NT2/D1 (cell line): ENCODE measurements around the gene RAB5B.
"Not testable (repeated sequence)": the region's sequence is repeated elsewhere in the genome, so short reads cannot be mapped to it uniquely, and the experiment has no call there.

Source experiments
- DNase-seq: peaks from one replicate; pipeline ENCODE4 v3.0.0-alpha.2; 2011; ENCODE audit warnings: low read depth, low spot score
- H3K27me3 ChIP-seq: 2 replicates; pipeline ENCODE4 v1.6.0; 2011; ENCODE audit warnings: mild to moderate bottlenecking; ENCODE audit not compliant: insufficient read length, insufficient read depth
- H3K36me3 ChIP-seq: 2 replicates; pipeline ENCODE4 v1.6.1; 2011; ENCODE audit warnings: mild to moderate bottlenecking, low read length, mixed read lengths; ENCODE audit not compliant: insufficient read depth, insufficient read length
- H3K4me1 ChIP-seq: 2 replicates; pipeline ENCODE4 v1.5.1; 2011; ENCODE audit not compliant: insufficient read depth, insufficient read length
- H3K4me3 ChIP-seq: 2 replicates; pipeline ENCODE4 v1.5.1; 2011; ENCODE audit warnings: low read depth; ENCODE audit not compliant: insufficient read length
- H3K9ac ChIP-seq: 2 replicates; pipeline ENCODE4 v1.6.0; 2011; ENCODE audit warnings: low read depth; ENCODE audit not compliant: insufficient read length
- H3K9me3 ChIP-seq: 2 replicates; pipeline ENCODE4 v1.5.1; 2011; ENCODE audit warnings: mild to moderate bottlenecking, low read length; ENCODE audit not compliant: insufficient read depth
- SUZ12 ChIP-seq: IDR thresholded peaks from 2 replicates; pipeline ENCODE4 v1.6.1; 2011; ENCODE audit not compliant: insufficient read length, insufficient read depth; ENCODE audit errors: extremely low read depth
- YY1 ChIP-seq: IDR thresholded peaks from 2 replicates; pipeline ENCODE4 v1.6.1; 2011; ENCODE audit not compliant: insufficient read length, insufficient read depth
- ZNF274 ChIP-seq: IDR thresholded peaks from 2 replicates; pipeline ENCODE4 v1.6.1; 2011; ENCODE audit warnings: mild to moderate bottlenecking, low read depth, low read length

The RAB5B gene

DNA sequence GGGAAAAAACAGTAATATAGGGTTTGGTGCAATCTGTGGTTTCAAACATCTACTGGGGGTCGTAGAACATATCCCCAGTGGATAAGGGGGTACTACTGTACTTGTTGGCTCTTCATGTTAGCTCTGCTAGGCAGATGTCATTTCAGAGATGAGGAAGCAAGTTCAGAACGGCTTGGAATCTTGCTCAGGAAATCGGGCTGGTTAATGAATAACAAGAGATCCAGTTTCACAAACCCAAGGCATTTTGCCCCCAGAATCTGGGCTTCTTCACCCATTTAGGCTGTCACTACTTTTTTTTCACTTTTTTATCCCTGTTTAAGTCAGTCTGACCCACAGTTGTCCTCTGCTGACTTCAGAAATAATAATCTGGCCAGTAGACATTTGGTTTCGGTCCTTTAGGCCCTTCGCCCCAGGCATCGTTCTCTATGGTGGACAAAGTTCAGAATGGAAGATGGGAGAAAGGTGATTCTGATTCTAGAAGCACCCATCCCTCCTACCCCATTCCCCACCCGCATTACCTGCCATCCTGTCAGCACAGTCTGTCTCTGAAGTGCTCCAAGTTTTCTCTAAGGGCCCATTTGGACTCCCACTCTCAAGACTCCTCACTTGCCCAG lies 27.7 kb downstream of the RAB5B start:
- no peaks in the 10 kb centered on the region; the same call in 1 of the 2 replicates for H3K9me3 ChIP-seq
- peaks cover 28% of the 10 kb centered on the region for H3K36me3 ChIP-seq
- no peak for DNase-seq
- TF ChIP-seq SUZ12 (no peak), YY1 (no peak), ZNF274 (no peak)
- H3K4me1 ChIP-seq: peaks cover 3% of the 10 kb centered on the region
- no peaks in the 10 kb centered on the region for H3K27me3 ChIP-seq
- H3K4me3 ChIP-seq: no peak overlapping the region
- no peak overlapping the region for H3K9ac ChIP-seq

DNA sequence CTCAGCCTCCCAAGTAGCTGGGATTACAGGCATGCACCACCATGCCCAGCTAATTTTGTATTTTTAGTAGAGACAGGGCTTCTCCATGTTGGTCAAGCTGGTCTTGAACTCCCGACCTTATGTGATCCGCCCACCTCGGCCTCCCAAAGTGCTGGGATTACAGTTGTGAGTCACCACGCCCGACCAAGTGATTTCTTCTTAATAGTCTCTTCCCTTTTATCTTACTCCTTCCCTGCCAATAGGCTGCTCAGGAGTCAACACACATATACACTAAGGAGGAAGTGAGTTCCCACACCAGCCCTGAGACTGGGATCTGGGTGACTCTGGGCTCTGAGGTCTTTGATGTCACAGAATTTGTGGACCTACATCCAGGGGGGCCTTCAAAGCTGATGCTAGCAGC lies 29.5 kb downstream of the RAB5B start:
- H3K4me3 ChIP-seq, H3K9me3 ChIP-seq, H3K9ac ChIP-seq, H3K27me3 ChIP-seq, H3K4me1 ChIP-seq, DNase-seq: not testable (repeated sequence)
- peaks cover 28% of the 10 kb centered on the region for H3K36me3 ChIP-seq

DNA sequence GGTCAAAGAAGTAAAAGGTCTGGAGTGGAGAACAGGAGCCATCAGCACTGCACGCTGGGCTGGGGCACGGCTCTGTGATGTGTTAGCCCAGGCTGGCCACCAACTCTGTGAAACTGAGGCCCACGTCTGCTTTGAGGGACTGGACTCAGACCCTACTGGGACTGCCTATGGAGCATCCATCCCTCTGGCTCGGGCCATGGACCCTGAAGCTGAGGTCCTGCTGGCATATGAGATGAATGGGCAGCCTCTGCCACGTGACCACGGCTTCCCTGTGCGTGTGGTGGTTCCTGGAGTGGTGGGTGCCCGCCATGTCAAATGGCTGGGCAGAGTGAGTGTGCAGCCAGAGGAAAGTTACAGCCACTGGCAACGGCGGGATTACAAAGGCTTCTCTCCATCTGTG lies 30.3 kb downstream of the RAB5B start:
- TF ChIP-seq ZNF274 (no peak), SUZ12 (no peak), YY1 (no peak)
- H3K9ac ChIP-seq: no peak overlapping the region

DNA sequence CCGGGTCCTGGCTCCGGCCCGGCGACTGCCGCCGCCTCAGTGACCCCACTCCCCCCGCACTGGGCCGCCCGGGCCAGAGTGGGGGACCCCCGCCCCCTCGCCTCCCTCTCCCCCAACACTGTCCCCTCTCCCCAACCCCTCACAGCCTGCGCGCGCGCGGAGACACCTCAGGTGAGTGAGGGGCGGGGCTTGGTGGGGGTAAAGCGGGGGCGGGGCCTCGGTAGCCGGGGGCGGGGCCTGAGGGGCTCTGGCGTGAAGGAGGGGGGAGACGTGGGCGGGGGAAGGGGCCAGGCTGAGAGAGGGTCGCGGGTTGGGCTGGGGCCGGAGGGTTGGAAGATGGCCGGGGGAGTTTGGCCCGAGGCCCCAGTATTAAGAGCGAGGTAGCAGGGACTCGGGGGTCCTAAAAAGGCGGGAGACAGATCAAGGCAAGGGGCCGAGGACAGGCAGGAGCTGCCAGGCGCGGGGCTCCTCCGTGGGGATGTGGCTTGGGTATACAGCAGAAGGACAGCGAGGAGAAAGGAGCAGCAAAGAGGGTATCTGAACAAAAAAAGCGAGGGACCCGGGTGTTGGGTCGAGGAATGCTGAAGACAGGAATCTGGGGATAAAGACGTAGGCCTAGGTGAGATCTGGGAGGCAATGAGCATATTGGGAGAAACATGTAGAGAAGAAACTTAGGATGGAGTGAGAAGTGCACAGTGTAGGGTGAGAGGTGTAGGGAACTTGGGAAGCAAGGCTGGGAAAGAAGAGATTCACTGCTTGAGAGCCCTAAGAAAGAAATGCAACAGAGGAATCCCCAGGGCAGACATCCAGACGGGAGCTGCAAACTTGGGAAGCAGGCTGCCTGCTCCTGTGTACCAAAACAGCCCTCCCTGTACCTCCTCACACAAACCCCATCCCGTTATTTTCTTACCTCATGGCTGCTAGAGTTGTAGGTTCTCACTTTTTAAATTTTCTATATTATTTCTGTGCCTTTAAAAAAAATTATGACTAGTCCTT lies 34.0 kb downstream of the RAB5B start:
- peaks cover 16% of the 10 kb centered on the region for H3K36me3 ChIP-seq
- DNase-seq: no peak
- H3K4me1 ChIP-seq: no peaks in the 10 kb centered on the region
- H3K9ac ChIP-seq: peak overlapping the region; percentile 89
- peak overlapping the region; percentile 72 for H3K4me3 ChIP-seq
- no peaks in the 10 kb centered on the region for H3K27me3 ChIP-seq
- TF ChIP-seq YY1 (no peak), ZNF274 (no peak), SUZ12 (no peak)
- H3K9me3 ChIP-seq: no peaks in the 10 kb centered on the region

More for the DNA sequence above, 30.3 kb downstream of the RAB5B start:
- Histone ChIP-seq H3K36me3 (peaks cover 28% of the 10 kb centered on the region), H3K9me3 (no peaks in the 10 kb centered on the region; the same call in 1 of the 2 replicates), H3K4me3 (no peak overlapping the region), H3K4me1 (no peaks in the 10 kb centered on the region), H3K27me3 (no peaks in the 10 kb centered on the region)
- DNase-seq: no peak

DNA sequence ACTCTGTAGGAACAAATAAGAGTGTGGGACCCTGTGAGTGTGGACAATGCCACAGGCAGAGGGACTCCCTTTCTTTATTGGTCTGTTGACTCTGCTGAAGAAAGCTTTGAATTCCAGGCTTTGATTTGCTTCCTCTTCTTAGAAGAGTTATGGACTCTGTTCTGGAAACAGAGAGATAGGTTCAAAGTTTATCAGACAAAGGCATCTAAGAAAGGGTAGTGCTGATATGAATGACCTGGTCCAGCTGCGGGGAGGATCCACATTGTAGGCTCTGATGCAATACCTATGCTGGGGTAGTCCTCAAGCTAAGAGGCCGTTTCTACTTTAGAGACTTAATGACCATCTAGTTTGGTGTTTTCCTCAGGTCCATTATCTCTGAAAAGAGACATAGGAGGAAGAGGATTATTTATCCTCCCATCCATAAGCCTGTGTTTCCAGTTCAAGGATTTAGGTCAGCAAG lies 36.3 kb downstream of the RAB5B start:
- H3K36me3 ChIP-seq: no peaks in the 10 kb centered on the region
- DNase-seq: no peak
- no peaks in the 10 kb centered on the region for H3K27me3 ChIP-seq
- no peak for TF ChIP-seq ZNF274
- TF ChIP-seq YY1: no peak
- no peak for TF ChIP-seq SUZ12
- H3K9ac ChIP-seq: no peak overlapping the region
- H3K4me1 ChIP-seq: no peaks in the 10 kb centered on the region
- no peaks in the 10 kb centered on the region for H3K9me3 ChIP-seq
- H3K4me3 ChIP-seq: no peak overlapping the region

DNA sequence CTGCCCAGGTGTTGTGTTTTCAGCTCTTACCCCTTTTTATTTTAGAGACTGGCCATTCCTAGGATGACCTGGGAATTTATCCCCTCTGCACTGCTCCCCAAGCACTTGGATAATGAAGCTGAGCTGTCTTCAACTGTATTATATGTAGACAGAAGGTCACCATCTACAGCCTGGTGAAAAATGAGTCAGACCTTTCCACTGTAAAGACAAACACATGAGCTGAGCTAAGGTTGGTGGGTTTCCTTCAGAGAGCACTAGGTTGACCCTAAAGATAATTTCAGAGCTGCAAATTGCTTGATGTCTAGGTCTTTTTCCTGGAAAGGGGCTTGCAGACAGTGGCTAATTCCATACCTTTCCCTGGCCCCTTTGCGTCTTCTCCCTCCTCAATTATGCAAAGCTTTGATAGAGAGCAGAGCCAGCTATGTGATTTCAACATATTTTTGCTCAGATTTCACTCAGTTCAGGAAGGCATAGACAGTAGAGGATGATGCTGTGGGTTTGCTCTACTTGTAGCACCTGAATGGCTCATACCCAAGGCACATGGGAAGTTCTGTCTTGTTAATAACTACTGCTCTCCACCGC lies 37.7 kb downstream of the RAB5B start:
- H3K27me3 ChIP-seq: no peaks in the 10 kb centered on the region
- DNase-seq: no peak
- H3K36me3 ChIP-seq: no peaks in the 10 kb centered on the region
- no peak overlapping the region for H3K9ac ChIP-seq
- no peak for TF ChIP-seq ZNF274
- no peak for TF ChIP-seq SUZ12
- no peak for TF ChIP-seq YY1
- no peaks in the 10 kb centered on the region for H3K9me3 ChIP-seq
- no peaks in the 10 kb centered on the region for H3K4me1 ChIP-seq
- H3K4me3 ChIP-seq: no peak overlapping the region

DNA sequence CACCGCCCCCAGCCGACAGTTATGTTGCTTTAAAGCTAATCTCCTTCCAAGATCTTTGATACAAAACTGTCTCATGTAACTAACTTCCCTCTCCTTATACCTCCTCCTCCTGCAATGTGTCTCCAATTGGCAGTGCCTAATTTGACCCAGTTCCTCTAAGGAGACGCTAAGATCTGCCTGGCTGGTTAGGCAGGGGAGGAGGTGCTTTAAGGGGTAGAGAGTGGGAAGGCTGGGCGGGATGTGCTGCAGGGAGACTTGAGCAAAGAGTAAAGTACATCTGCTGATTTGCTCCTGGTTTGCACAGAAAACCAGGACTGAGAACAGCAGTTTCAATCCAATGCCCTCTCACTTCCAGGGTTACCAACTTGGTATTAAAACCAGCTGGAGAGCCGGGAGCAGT lies 39.6 kb downstream of the RAB5B start:
- no peaks in the 10 kb centered on the region for H3K27me3 ChIP-seq
- H3K36me3 ChIP-seq: no peaks in the 10 kb centered on the region
- no peak overlapping the region for H3K4me3 ChIP-seq
- TF ChIP-seq ZNF274 (no peak), YY1 (no peak), SUZ12 (no peak)
- no peak for DNase-seq
- H3K9me3 ChIP-seq: no peaks in the 10 kb centered on the region
- no peak overlapping the region for H3K9ac ChIP-seq
- no peaks in the 10 kb centered on the region for H3K4me1 ChIP-seq
